HepG2 (cell line): ENCODE data around the gene ARCN1. TPM values are rescaled to one million over a fixed set of nuclear protein-coding genes. Genes with fewer than 3 reads are reported as not detected.
A peak's percentile ranks its signal among the peaks of the same experiment; 100 is the strongest.

Source experiments
- ATAC-seq: fragments of 200-7000 bp; cut with Tn5 transposase; 3 replicates; pipeline ENCODE4 v1.9.1; 2020; ENCODE audit warnings: mild to moderate bottlenecking, moderate library complexity
- BruUV-seq: library from RNA; stranded (reverse); fragments of 400-500 nt; replicated peaks from 2 replicates; lab custom pipeline; 2021; lab: Mats Ljungman, UMichigan
- CTCF ChIA-PET: fragments of 300-600 bp; formaldehyde crosslinking; extraction: SDS; loops from one replicate; lab custom pipeline; 2021; ENCODE audit warnings: low total read pairs, inconsistent platforms, low intra/inter-chr PET ratio; lab: Yijun Ruan, JAX
- POLR2A ChIA-PET: fragments of 350-600 bp; sonication (Branson Sonifier 250); formaldehyde crosslinking; loops from one replicate; lab custom pipeline; 2020; ENCODE audit warnings: antibody characterized with exemption, inconsistent platforms; lab: Yijun Ruan, JAX
- DNase-seq: peaks from one replicate; pipeline ENCODE4 v3.0.0-alpha.2; 2015; ENCODE audit warnings: low spot score
- FAIRE-seq: peaks from 3 replicates; lab custom pipeline; 2011; peaks lifted over from hg19 to GRCh38; lab: Jason Lieb, UNC
- H2AFZ ChIP-seq: one replicate; pipeline ENCODE4 v1.6.1; 2011; ENCODE audit warnings: low read length, inconsistent platforms
- H3K27ac ChIP-seq: fragments of 300-600 bp; 3 replicates; pipeline ENCODE4 v1.8.0; 2011; ENCODE audit warnings: mixed run types, mild to moderate bottlenecking, mixed read lengths, low read length, inconsistent platforms; ENCODE audit not compliant: insufficient read depth; ENCODE audit errors: extremely low read length
- H3K27me3 ChIP-seq, 2 experiments: fragments of 200-600 bp in 1 of 2; 2 replicates in 1 of 2; 3 replicates in 1 of 2; pipeline versions ENCODE4 v1.6.0 to v1.8.0; 2011; ENCODE audit warnings: low read length in 2 of 2, mild to moderate bottlenecking in 2 of 2, moderate library complexity in 2 of 2, inconsistent platforms in 1 of 2; ENCODE audit not compliant: insufficient read depth in 2 of 2, control insufficient read depth in 1 of 2
- H3K36me3 ChIP-seq, 2 experiments: fragments of 200-600 bp in 1 of 2; replicated peaks in 1 of 2; 2 replicates in 1 of 2; 3 replicates in 1 of 2; pipeline versions ENCODE4 v1.5.1 to v1.8.0; 2011; ENCODE audit warnings: low read length in 2 of 2, inconsistent platforms in 1 of 2; ENCODE audit not compliant: insufficient read depth in 2 of 2, control insufficient read depth in 1 of 2
- H3K4me1 ChIP-seq: 2 replicates; pipeline ENCODE4 v1.5.1; 2012; ENCODE audit warnings: low read length, inconsistent platforms; ENCODE audit not compliant: insufficient read depth
- H3K4me2 ChIP-seq: 2 replicates; pipeline ENCODE4 v1.6.0; 2011; ENCODE audit warnings: low read depth, low read length, inconsistent platforms
- H3K4me3 ChIP-seq, 3 experiments: fragments of 200-600 bp in 1 of 3; sonication (generic), shearing (Covaris generic) in 1 of 3; replicated peaks in 1 of 3; 2 replicates each; pipeline ENCODE4 v1.5.1; 2011 to 2016; ENCODE audit warnings: low read length in 3 of 3, inconsistent platforms in 2 of 3, low read depth in 2 of 3, mild to moderate bottlenecking in 2 of 3, control low read depth in 1 of 3, mixed read lengths in 1 of 3; ENCODE audit not compliant: insufficient read depth in 1 of 3
- H3K79me2 ChIP-seq: one replicate; pipeline ENCODE4 v1.6.1; 2011; ENCODE audit warnings: low read length, inconsistent platforms; ENCODE audit not compliant: insufficient read depth
- H3K9ac ChIP-seq: 2 replicates; pipeline ENCODE4 v1.6.0; 2011; ENCODE audit warnings: mild to moderate bottlenecking, low read depth, low read length, inconsistent platforms; ENCODE audit not compliant: insufficient read depth
- H3K9me3 ChIP-seq: 2 replicates; pipeline ENCODE4 v1.5.1; 2012; ENCODE audit warnings: mild to moderate bottlenecking, low read length
- H4K20me1 ChIP-seq: 2 replicates; pipeline ENCODE4 v1.6.0; 2011; ENCODE audit warnings: inconsistent platforms, mild to moderate bottlenecking, low read length, moderate library complexity; ENCODE audit not compliant: insufficient read depth
- ATF2 ChIP-seq: sonication (generic); formaldehyde crosslinking; IDR thresholded peaks from 2 replicates; pipeline ENCODE4 v1.4.0; 2020; ENCODE audit warnings: missing genetic modification reagents
- DZIP1 ChIP-seq: sonication (generic); formaldehyde crosslinking; IDR thresholded peaks from 2 replicates; pipeline ENCODE4 v1.5.0; 2020; ENCODE audit warnings: mild to moderate bottlenecking, missing genetic modification reagents
- KLF13 ChIP-seq: sonication (generic); formaldehyde crosslinking; IDR thresholded peaks from 2 replicates; pipeline ENCODE4 v1.4.0; 2020; ENCODE audit warnings: mild to moderate bottlenecking, missing genetic modification reagents
- MXI1 ChIP-seq: IDR thresholded peaks from 3 replicates; pipeline ENCODE4 v1.6.1; 2012; ENCODE audit warnings: low read depth, low read length, inconsistent platforms, borderline replicate concordance
- REPIN1 ChIP-seq: sonication (generic); formaldehyde crosslinking; IDR thresholded peaks from 2 replicates; pipeline ENCODE4 v1.8.0; 2022; ENCODE audit warnings: missing genetic modification reagents, low read depth, mild to moderate bottlenecking, borderline replicate concordance
- SIN3A ChIP-seq: IDR thresholded peaks from 2 replicates; pipeline ENCODE4 v1.6.1; 2011; ENCODE audit warnings: low read depth, mild to moderate bottlenecking, control low read depth, low read length, borderline replicate concordance
- SIN3B ChIP-seq: fragments of 150-350 bp; IDR thresholded peaks from 2 replicates; pipeline ENCODE4 v1.6.1; 2014; ENCODE audit warnings: low read length
- ZNF142 ChIP-seq: sonication (generic); formaldehyde crosslinking; IDR thresholded peaks from 2 replicates; pipeline ENCODE4 v1.4.0; 2020; ENCODE audit warnings: missing genetic modification reagents
- ZNF350 ChIP-seq: sonication (generic); formaldehyde crosslinking; IDR thresholded peaks from 2 replicates; pipeline ENCODE4 v1.4.0; 2020; ENCODE audit warnings: mild to moderate bottlenecking, low read depth, missing genetic modification reagents, borderline replicate concordance
- ZNF615 ChIP-seq: sonication (generic); formaldehyde crosslinking; IDR thresholded peaks from 2 replicates; pipeline ENCODE4 v1.5.0; 2020; ENCODE audit warnings: mild to moderate bottlenecking, missing genetic modification reagents, borderline replicate concordance
- WGBS: methylation state at CpG from one replicate; pipeline ENCODE4 v1.1.6; 2017; ENCODE audit warnings: low lambda C conversion rate; 5-methylcytosine and 5-hydroxymethylcytosine counted together
- in situ Hi-C: cut with HindIII; loops from 2 replicates; pipeline ENCODE4 v1.10.0; 2017; ENCODE audit warnings: low pct_unique_long_range_greater_than_20kb; ENCODE audit not compliant: extremely low pct_ligation_motif_present
- intact Hi-C: fragments of 100-400 bp; cut with micrococcal nuclease; formaldehyde crosslinking; loops from one replicate; pipeline ENCODE4 v1.10.0; 2022; ENCODE audit not compliant: unreplicated experiment
- polyA plus RNA-seq, 8 experiments: library from polyadenylated mRNA; depleted of rRNA in 3 of 8; stranded (reverse) in 7 of 8; unstranded in 1 of 8; fragments of >200 nt; fragmentation: Illumina TruSeq in 4 of 8; extraction: Trizol in 4 of 8; gene quantifications; 2 replicates each; pipeline versions ENCODE4 v1.2.1 to v1.2.3, GENCODE V29; 2011 to 2016; ENCODE audit warnings: low read depth in 4 of 8, missing spikeins in 1 of 8, mixed read lengths in 1 of 8; ENCODE audit not compliant: insufficient read depth in 1 of 8
- total RNA-seq, 5 experiments: library from RNA; depleted of rRNA; stranded (reverse); fragments of >200 nt; fragmentation: Illumina TruSeq; extraction: Trizol; gene quantifications; 2 replicates each; pipeline ENCODE4 v1.2.3, GENCODE V29; 2016; ENCODE audit warnings: low read depth in 1 of 5

ARCN1 gene
- total and polyA plus RNA-seq, 2 of the 13 experiments (the other 11 are each of a cell fraction or from before 2014, with no cell fraction given) = 148 to 200 TPM

- 0 out of 2 replicates have a peak, but pooled peaks have one; percentile 47 for TF ChIP-seq DZIP1 (CRISPR knock-in tag)
- TF ChIP-seq MXI1 = 0 out of 3 replicates have a peak, but pooled peaks have one; percentile 3
- TF ChIP-seq ZNF350 = 0 out of 2 replicates have a peak, but pooled peaks have one; percentile 23
- 0 out of 2 replicates have a peak, but pooled peaks have one; percentile 1 for TF ChIP-seq ZNF615 (CRISPR knock-in tag)
- peak; percentile 50; the same call in 1 of the 2 replicates for TF ChIP-seq SIN3A
Observed at GRCh38 chr11:118531597-118532084, 40.6 kb upstream of the ARCN1 start (continued).

GRCh38 chr11:118532091-118532490 lies 40.1 kb upstream of the ARCN1 start:
- Histone ChIP-seq H2AFZ (no peak overlapping the region), H3K36me3 (no peaks in the 10 kb centered on the region), H3K4me2 (peak overlapping the region; percentile 94), H4K20me1 (no peaks in the 10 kb centered on the region), H3K4me3 (peak overlapping the region; percentile 70 to 97 (median 73); a peak in 5 of 6 replicates), H3K79me2 (no peaks in the 10 kb centered on the region), H3K9me3 (no peaks in the 10 kb centered on the region), H3K9ac (peak overlapping the region; percentile 79), H3K4me1 (peaks cover 56% of the 10 kb centered on the region), H3K27me3 (no peaks in the 10 kb centered on the region; a peak in 1 of 5 replicates), H3K27ac (no peak overlapping the region)
- no TSS peak for BruUV-seq
- in situ Hi-C loops = loop anchor here (5.0 kb wide), 1 partner anchor 35 kb away; the partner anchor contains the start of gene IFT46
- POLR2A ChIA-PET = interaction anchor here (1.4 kb wide), 1 partner anchor 33 kb away, joined by 3 read pairs; no protein-coding TSS in a partner anchor
- FAIRE-seq = no peak
- WGBS = no CpG with 5 or more reads among the region's 10 CpGs
- no peak for DNase-seq
- CTCF ChIA-PET = no interaction called here
- no peak for ATAC-seq
- intact Hi-C loops = no loop called here
- 0 out of 2 replicates have a peak, but pooled peaks have one; percentile 7 for TF ChIP-seq REPIN1 (CRISPR knock-in tag)
- TF ChIP-seq KLF13 (CRISPR knock-in tag) = no peak
- TF ChIP-seq ATF2 = no peak
- no peak for TF ChIP-seq ZNF142
- no peak for TF ChIP-seq SIN3B
